HG03575 (cell line): ENCODE results near the gene CUL7.

ENCODE experiments used
- ATAC-seq: cut with Tn5 transposase; IDR thresholded peaks from one replicate; pipeline ENCODE4 v1.9.1; 2021; ENCODE audit not compliant: unreplicated experiment, insufficient number of reproducible peaks, low FRiP score; ENCODE audit errors: extremely low read depth

Gene CUL7

GRCh38 chr6:42989923-42990322 is 63.7 kb downstream of the CUL7 start:
- no peak for ATAC-seq

GRCh38 chr6:42988486-42989020 is 65.1 kb downstream of the CUL7 start:
- ATAC-seq = no peak
